HEK293 (cell line): ENCODE results near the gene KLHL25.

ENCODE experiments used
- CTCF ChIP-seq: fragments of 450-650 bp; formaldehyde crosslinking; IDR thresholded peaks from 2 replicates; pipeline ENCODE4 v1.5.1; 2016; ENCODE audit warnings: missing biosample characterization, missing genetic modification characterization
- REST ChIP-seq: fragments of 450-650 bp; formaldehyde crosslinking; IDR thresholded peaks from 2 replicates; pipeline ENCODE4 v1.5.1; 2016; ENCODE audit warnings: missing biosample characterization, missing genetic modification characterization
- TCF7L2 ChIP-seq: IDR thresholded peaks from 2 replicates; pipeline ENCODE4 v1.6.1; 2011; ENCODE audit warnings: low read depth, mild to moderate bottlenecking, inconsistent platforms, low read length, moderate library complexity, borderline replicate concordance
- YY1 ChIP-seq: fragments of 450-650 bp; formaldehyde crosslinking; IDR thresholded peaks from 2 replicates; pipeline ENCODE4 v1.5.1; 2018; ENCODE audit warnings: missing biosample characterization, missing genetic modification characterization
- ZNF121 ChIP-seq: fragments of 450-650 bp; formaldehyde crosslinking; IDR thresholded peaks from 2 replicates; pipeline ENCODE4 v1.5.1; 2016; ENCODE audit warnings: missing biosample characterization, missing genetic modification characterization
- ZNF23 ChIP-seq: fragments of 450-650 bp; formaldehyde crosslinking; IDR thresholded peaks from 2 replicates; pipeline ENCODE4 v1.5.1; 2016; ENCODE audit warnings: missing biosample characterization, missing genetic modification characterization, borderline replicate concordance
- ZNF394 ChIP-seq: fragments of 450-650 bp; formaldehyde crosslinking; IDR thresholded peaks from 2 replicates; pipeline ENCODE4 v1.5.1; 2016; ENCODE audit warnings: missing biosample characterization, missing genetic modification characterization, mild to moderate bottlenecking, moderate library complexity, borderline replicate concordance
- ZNF449 ChIP-seq: fragments of 450-650 bp; formaldehyde crosslinking; IDR thresholded peaks from 2 replicates; pipeline ENCODE4 v1.5.1; 2017; ENCODE audit warnings: missing biosample characterization, mild to moderate bottlenecking, missing genetic modification characterization, moderate library complexity
- ZNF561 ChIP-seq: fragments of 450-650 bp; IDR thresholded peaks from 2 replicates; pipeline ENCODE4 v1.5.1; 2018; ENCODE audit warnings: missing biosample characterization, missing genetic modification characterization, borderline replicate concordance
- ZNF692 ChIP-seq: fragments of 450-650 bp; formaldehyde crosslinking; IDR thresholded peaks from 2 replicates; pipeline ENCODE4 v1.5.1; 2016; ENCODE audit warnings: missing biosample characterization, missing genetic modification characterization

GRCh38 chr15:85771781-85772445 is 22.8 kb downstream of the KLHL25 start:
- TF ChIP-seq ZNF23: no peak
- TF ChIP-seq REST (tag by site-specific recombination): no peak
- no peak for TF ChIP-seq CTCF (tag by site-specific recombination)
- TF ChIP-seq ZNF561 (tag by site-specific recombination): no peak
- TF ChIP-seq ZNF394 (tag by site-specific recombination): no peak
- TF ChIP-seq YY1: no peak
- TF ChIP-seq TCF7L2: no peak
- TF ChIP-seq ZNF121 (tag by site-specific recombination): no peak
- no peak for TF ChIP-seq ZNF449 (tag by site-specific recombination)
- no peak for TF ChIP-seq ZNF692 (tag by site-specific recombination)
